Activated CD8-positive, alpha-beta memory T cell treated with anti-CD3 and anti-CD28 coated beads for 48 hours (primary cell): ENCODE results near the gene ANKRD33B.
"Not testable (repeated sequence)": the region's sequence is repeated elsewhere in the genome, so short reads cannot be mapped to it uniquely, and the experiment has no call there.

Experiments used
- DNase-seq, 3 experiments: peaks; one replicate each; pipeline ENCODE4 v3.0.0-alpha.2; 2020; ENCODE audit warnings: low read depth in 2 of 3, low spot score in 2 of 3

ANKRD33B gene

GRCh38 chr5:10536931-10537579 is 26.8 kb upstream of the ANKRD33B start:
- no peak for DNase-seq

GRCh38 chr5:10537624-10538023 is 26.2 kb upstream of the ANKRD33B start:
- DNase-seq: no peak

- no peak for DNase-seq
Measured at GRCh38 chr5:10538103-10538788, 25.6 kb upstream of the ANKRD33B start.

GRCh38 chr5:10538789-10539686 is 24.8 kb upstream of the ANKRD33B start:
- DNase-seq: no peak

GRCh38 chr5:10539687-10539998 is 24.2 kb upstream of the ANKRD33B start:
- DNase-seq: no peak

- no peak for DNase-seq
Measured at GRCh38 chr5:10540036-10540544, 23.8 kb upstream of the ANKRD33B start.

GRCh38 chr5:10540951-10541646 is 22.8 kb upstream of the ANKRD33B start:
- DNase-seq: no peak

GRCh38 chr5:10542055-10542550 is 21.8 kb upstream of the ANKRD33B start:
- DNase-seq: no peak

- no peak for DNase-seq
Measured at GRCh38 chr5:10543585-10544040, 20.3 kb upstream of the ANKRD33B start.

GRCh38 chr5:10545084-10545483 is 18.8 kb upstream of the ANKRD33B start:
- no peak for DNase-seq

- no peak for DNase-seq
Measured at GRCh38 chr5:10546186-10546585, 17.7 kb upstream of the ANKRD33B start.

- no peak for DNase-seq
Measured at GRCh38 chr5:10548418-10549122, 15.3 kb upstream of the ANKRD33B start.

- not testable (repeated sequence) for DNase-seq
Measured at GRCh38 chr5:10549123-10549514, 14.8 kb upstream of the ANKRD33B start.

GRCh38 chr5:10550222-10550995 is 13.5 kb upstream of the ANKRD33B start:
- DNase-seq: no peak

GRCh38 chr5:10551782-10552138 is 12.1 kb upstream of the ANKRD33B start:
- no peak for DNase-seq

GRCh38 chr5:10552183-10553143 is 11.4 kb upstream of the ANKRD33B start:
- no peak for DNase-seq

GRCh38 chr5:10553476-10553875 is 10.4 kb upstream of the ANKRD33B start:
- no peak for DNase-seq

GRCh38 chr5:10555277-10555684 is 8.6 kb upstream of the ANKRD33B start:
- no peak for DNase-seq
